ENCODE results near the gene LEUTX.

LEUTX gene

DNA sequence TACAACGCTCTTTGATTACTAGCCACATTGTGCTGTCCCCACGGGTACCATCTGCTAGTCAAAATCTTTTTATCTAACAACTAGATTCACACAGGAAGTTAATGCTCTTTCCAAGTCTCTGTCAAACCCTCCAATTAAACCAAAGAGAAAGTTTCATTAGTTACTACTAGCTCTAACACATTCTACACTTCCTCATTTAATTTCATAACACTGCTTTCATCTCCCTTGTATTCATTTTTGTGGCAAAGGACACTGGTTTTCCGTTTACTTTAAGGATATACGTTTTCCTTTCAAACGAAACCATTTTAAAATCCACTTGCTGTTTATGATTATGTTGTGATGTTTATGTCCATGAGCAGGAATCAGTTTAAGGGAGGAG lies 50.0 kb downstream of the LEUTX start:
- Histone ChIP-seq H3K4me2 (peak overlapping the region; percentile 62; the same call in 1 of the 2 replicates), H3K27ac (peak overlapping the region; percentile 26; the same call in 1 of the 2 replicates)
- TF ChIP-seq, protein P1, sequence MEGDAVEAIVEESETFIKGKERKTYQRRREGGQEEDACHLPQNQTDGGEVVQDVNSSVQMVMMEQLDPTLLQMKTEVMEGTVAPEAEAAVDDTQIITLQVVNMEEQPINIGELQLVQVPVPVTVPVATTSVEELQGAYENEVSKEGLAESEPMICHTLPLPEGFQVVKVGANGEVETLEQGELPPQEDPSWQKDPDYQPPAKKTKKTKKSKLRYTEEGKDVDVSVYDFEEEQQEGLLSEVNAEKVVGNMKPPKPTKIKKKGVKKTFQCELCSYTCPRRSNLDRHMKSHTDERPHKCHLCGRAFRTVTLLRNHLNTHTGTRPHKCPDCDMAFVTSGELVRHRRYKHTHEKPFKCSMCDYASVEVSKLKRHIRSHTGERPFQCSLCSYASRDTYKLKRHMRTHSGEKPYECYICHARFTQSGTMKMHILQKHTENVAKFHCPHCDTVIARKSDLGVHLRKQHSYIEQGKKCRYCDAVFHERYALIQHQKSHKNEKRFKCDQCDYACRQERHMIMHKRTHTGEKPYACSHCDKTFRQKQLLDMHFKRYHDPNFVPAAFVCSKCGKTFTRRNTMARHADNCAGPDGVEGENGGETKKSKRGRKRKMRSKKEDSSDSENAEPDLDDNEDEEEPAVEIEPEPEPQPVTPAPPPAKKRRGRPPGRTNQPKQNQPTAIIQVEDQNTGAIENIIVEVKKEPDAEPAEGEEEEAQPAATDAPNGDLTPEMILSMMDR (conservative IDR thresholded peaks at IDR 0.05; ENCODE audit: low read depth, low read length): no peak

DNA sequence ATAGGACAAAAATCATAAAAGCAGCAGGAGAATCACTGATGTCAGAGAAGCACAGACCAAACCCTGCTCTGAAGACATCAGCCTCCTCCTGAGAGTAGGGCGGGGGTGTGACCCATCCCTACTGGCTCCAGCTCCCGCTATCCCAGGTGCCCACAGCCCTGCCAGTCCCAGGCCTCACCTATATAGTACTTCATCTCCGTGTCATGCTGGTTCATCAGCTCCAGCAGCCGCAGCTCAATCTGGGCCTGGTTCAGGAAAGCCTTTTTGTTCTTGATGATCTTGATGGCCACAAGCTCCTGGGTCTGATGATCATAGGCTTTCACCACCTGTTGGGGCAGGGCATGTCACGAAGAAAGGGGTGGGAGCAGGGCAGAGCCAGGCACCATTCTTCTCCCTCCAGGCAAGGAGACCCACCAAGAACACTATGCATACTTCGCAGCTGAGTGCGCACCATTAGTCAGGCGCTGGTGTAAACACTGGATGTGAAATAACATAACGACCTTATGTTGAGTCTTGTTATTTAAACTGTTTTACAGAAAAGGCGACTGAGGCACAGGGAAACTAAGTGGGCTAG lies 51.1 kb downstream of the LEUTX start:
- Histone ChIP-seq H4K20me1 (ENCODE audit: insufficient read depth) (no peaks in the 10 kb centered on the region), H3K36me3 (ENCODE audit: insufficient read depth) (no peaks in the 10 kb centered on the region), H3K79me2 (ENCODE audit: insufficient read depth, low read depth) (no peaks in the 10 kb centered on the region), H3K27me3 (ENCODE audit: insufficient read depth, low read depth) (no peaks in the 10 kb centered on the region), H3K4me1 (ENCODE audit: low read depth, poor library complexity, severe bottlenecking) (peaks cover 28% of the 10 kb centered on the region), H3K9ac (no peak overlapping the region), H3K4me3 (IDR thresholded peaks at IDR 0.05; ENCODE audit: insufficient read depth, low read depth, low read length) (no peak overlapping the region), H3K27ac (no peak overlapping the region), H3K4me2 (no peak overlapping the region), H2AFZ (ENCODE audit: low read depth) (no peak overlapping the region)
- TF ChIP-seq, protein P1 (conservative IDR thresholded peaks at IDR 0.05; ENCODE audit: low read depth, low read length): no peak

More for the DNA sequence above, 50.0 kb downstream of the LEUTX start:
- Histone ChIP-seq H3K79me2 (ENCODE audit: insufficient read depth, low read depth) (no peaks in the 10 kb centered on the region), H3K36me3 (ENCODE audit: insufficient read depth) (no peaks in the 10 kb centered on the region), H4K20me1 (ENCODE audit: insufficient read depth) (no peaks in the 10 kb centered on the region), H3K4me3 (IDR thresholded peaks at IDR 0.05; ENCODE audit: insufficient read depth, low read depth, low read length) (no peak overlapping the region), H3K9ac (peak overlapping the region; percentile 14; the same call in 1 of the 2 replicates), H2AFZ (ENCODE audit: low read depth) (peak overlapping the region; percentile 28; the same call in 1 of the 2 replicates), H3K4me1 (ENCODE audit: low read depth, poor library complexity, severe bottlenecking) (peaks cover 23% of the 10 kb centered on the region), H3K27me3 (ENCODE audit: insufficient read depth, low read depth) (no peaks in the 10 kb centered on the region)

DNA sequence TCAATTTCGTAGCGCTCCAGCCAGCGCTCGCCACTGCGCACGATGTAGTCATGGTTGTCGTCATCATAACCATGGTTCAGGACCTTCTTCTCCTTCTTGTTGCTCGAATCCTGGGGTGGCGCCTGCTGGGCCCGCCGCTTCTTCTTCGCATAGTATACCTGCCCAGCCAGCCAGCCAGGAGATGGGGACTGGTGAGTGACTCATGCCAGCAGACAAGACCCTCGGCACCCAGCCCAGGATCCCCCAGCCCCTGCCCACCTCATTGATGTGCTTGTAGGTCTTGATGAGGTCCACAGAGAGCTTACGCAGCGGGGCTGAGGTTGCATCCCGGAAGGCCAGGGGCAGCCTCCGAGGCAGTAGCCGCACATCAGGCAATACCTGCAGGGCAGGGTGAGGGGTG lies 51.8 kb downstream of the LEUTX start:
- Histone ChIP-seq H3K4me2 (no peak overlapping the region), H2AFZ (ENCODE audit: low read depth) (no peak overlapping the region), H3K9ac (no peak overlapping the region), H3K4me1 (ENCODE audit: low read depth, poor library complexity, severe bottlenecking) (peaks cover 22% of the 10 kb centered on the region), H3K36me3 (ENCODE audit: insufficient read depth) (no peaks in the 10 kb centered on the region), H4K20me1 (ENCODE audit: insufficient read depth) (no peaks in the 10 kb centered on the region), H3K79me2 (ENCODE audit: insufficient read depth, low read depth) (no peaks in the 10 kb centered on the region), H3K27me3 (ENCODE audit: insufficient read depth, low read depth) (no peaks in the 10 kb centered on the region), H3K4me3 (IDR thresholded peaks at IDR 0.05; ENCODE audit: insufficient read depth, low read depth, low read length) (no peak overlapping the region), H3K27ac (no peak overlapping the region)
- TF ChIP-seq, protein P1 (conservative IDR thresholded peaks at IDR 0.05; ENCODE audit: low read depth, low read length): no peak

DNA sequence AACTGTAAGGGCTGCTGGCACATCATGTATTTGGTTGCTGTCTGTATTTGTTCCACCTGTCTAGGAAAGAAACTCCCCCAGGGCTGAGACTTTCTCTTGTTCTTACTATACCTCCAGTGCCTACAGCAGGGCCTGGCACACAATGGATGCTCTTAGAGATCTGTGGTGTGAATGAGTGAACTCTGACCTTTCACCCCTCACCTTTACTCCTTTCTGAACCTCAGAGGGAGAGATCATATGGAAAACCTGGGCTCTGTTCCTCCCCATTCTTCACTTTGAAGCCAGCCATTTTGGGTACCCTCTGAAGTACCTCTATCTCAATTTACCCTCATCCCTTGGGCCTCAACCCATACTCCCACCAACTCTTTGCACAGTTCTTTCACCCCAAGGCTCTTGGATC lies 52.2 kb downstream of the LEUTX start:
- H4K20me1 ChIP-seq (ENCODE audit: insufficient read depth): no peaks in the 10 kb centered on the region
- H2AFZ ChIP-seq (ENCODE audit: low read depth): no peak overlapping the region
- H3K79me2 ChIP-seq (ENCODE audit: insufficient read depth, low read depth): no peaks in the 10 kb centered on the region
- H3K9ac ChIP-seq: no peak overlapping the region
- no peaks in the 10 kb centered on the region for H3K27me3 ChIP-seq (ENCODE audit: insufficient read depth, low read depth)
- TF ChIP-seq, protein P1 (conservative IDR thresholded peaks at IDR 0.05; ENCODE audit: low read depth, low read length): no peak
- no peaks in the 10 kb centered on the region for H3K36me3 ChIP-seq (ENCODE audit: insufficient read depth)
- H3K4me3 ChIP-seq (IDR thresholded peaks at IDR 0.05; ENCODE audit: insufficient read depth, low read depth, low read length): no peak overlapping the region
- peaks cover 22% of the 10 kb centered on the region for H3K4me1 ChIP-seq (ENCODE audit: low read depth, poor library complexity, severe bottlenecking)
- no peak overlapping the region for H3K4me2 ChIP-seq
- no peak overlapping the region for H3K27ac ChIP-seq

All from KMS-11 (cell line).